Measurements from ENCODE around the gene LRMDA. TPM values are rescaled to one million over a fixed set of nuclear protein-coding genes. Genes with fewer than 3 reads are reported as not detected.

LRMDA gene
- total RNA-seq, 2 experiments from 2014 or later, result not detected

DNA sequence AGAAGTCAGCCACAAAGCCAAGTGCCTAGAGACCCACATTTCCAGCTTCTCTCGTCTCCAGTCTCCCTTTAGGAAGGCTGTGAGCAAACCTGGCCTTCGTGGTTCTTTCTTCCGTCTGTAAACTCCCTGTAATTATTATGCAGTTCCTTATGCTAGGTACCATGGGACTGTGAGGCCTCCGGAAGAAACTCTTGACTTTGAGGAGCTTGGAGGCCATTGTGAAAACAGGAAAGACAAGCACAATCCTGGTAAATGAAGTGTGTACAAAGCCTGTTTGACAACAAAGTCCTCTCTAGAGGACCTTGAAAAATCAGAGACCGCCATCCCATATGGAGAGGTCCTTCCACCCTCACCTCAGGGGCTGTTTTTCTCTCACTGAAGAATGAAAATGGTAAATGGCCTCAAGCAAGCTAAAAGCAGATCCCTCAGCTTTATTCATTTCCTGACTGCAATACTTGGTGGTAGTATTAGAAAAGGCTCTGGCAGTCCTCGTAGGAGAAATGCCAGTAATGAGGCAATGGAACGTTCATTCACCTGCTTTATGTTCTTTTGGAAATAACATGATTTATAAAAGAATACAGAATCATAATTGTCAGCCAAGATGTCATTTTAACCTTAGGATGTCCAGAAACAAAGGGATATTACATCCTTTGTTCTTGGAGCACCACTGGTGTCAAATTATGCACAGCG is 926.4 kb downstream of the LRMDA start:
- no peak for TF ChIP-seq EZH2phosphoT487 (IDR thresholded peaks at IDR 0.05; ENCODE audit: borderline replicate concordance, low read depth, low read length)
- TF ChIP-seq, protein P1, sequence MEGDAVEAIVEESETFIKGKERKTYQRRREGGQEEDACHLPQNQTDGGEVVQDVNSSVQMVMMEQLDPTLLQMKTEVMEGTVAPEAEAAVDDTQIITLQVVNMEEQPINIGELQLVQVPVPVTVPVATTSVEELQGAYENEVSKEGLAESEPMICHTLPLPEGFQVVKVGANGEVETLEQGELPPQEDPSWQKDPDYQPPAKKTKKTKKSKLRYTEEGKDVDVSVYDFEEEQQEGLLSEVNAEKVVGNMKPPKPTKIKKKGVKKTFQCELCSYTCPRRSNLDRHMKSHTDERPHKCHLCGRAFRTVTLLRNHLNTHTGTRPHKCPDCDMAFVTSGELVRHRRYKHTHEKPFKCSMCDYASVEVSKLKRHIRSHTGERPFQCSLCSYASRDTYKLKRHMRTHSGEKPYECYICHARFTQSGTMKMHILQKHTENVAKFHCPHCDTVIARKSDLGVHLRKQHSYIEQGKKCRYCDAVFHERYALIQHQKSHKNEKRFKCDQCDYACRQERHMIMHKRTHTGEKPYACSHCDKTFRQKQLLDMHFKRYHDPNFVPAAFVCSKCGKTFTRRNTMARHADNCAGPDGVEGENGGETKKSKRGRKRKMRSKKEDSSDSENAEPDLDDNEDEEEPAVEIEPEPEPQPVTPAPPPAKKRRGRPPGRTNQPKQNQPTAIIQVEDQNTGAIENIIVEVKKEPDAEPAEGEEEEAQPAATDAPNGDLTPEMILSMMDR (conservative IDR thresholded peaks at IDR 0.05; ENCODE audit: low read length), result no peak
- Histone ChIP-seq H3K4me2 (ENCODE audit: low read length) (no peak overlapping the region), H4K20me1 (ENCODE audit: insufficient read depth, low read length) (no peaks in the 10 kb centered on the region), H3K4me1 (ENCODE audit: insufficient read depth, low read length, poor library complexity, severe bottlenecking) (no peaks in the 10 kb centered on the region), H3K4me3 (ENCODE audit: low read depth, low read length, poor library complexity, severe bottlenecking) (no peak overlapping the region), H3K9me2 (ENCODE audit: insufficient read depth, low read length) (no peaks in the 10 kb centered on the region), H2AFZ (ENCODE audit: low read length) (no peak overlapping the region), H3K79me2 (ENCODE audit: insufficient read depth, low read depth, low read length) (no peaks in the 10 kb centered on the region), H3K27ac (ENCODE audit: low read depth, low read length, poor library complexity, severe bottlenecking) (no peak overlapping the region), H3K9me3 (ENCODE audit: low read length) (no peaks in the 10 kb centered on the region), H3K36me3 (ENCODE audit: insufficient read depth, low read length) (no peaks in the 10 kb centered on the region)
- intact Hi-C loops (cut with micrococcal nuclease; ENCODE audit: unreplicated experiment), result no loop called here
- no peak for DNase-seq (ENCODE audit: low spot score)
- POLR2A ChIA-PET, result no interaction called here
- no TSS peak for BruUV-seq (replicated peaks)
- CTCF ChIA-PET (ENCODE audit: unreplicated experiment), result no interaction called here

DNA sequence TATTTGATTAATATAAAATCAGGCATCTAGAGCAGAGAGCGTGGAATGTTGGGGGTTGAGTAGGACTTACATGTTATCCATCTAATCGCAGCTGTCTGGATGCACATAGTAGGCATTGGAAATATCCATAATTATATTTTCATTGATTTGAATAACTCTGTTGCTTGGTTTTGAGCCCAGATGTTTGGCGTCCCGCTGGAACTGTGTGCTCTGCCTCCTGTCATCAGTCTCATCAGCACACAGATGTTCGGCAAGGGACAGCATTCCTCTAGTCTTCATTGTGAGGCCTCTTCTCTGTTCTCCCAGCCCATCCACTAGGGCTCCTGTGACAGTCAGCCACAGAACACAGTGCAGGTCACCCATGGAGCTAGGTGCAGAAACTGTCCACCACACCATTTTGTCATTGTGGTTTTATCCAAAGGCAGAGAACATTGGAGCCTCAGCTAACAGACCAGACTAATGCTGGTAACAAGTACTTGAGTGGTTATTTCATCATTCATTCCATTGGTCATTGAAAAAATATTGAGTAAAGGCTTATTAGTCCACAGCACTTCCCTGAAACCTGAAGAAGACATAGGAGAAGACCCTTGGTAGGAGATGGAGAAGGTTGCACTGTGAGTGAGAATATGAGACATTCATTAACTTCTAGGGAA is 927.4 kb downstream of the LRMDA start:
- no peak overlapping the region for H3K27ac ChIP-seq (ENCODE audit: low read depth, low read length, poor library complexity, severe bottlenecking)
- H3K4me2 ChIP-seq (ENCODE audit: low read length), result no peak overlapping the region
- H3K9me3 ChIP-seq (ENCODE audit: low read length), result no peaks in the 10 kb centered on the region
- ChIA-PET POLR2A (no interaction called here), CTCF (ENCODE audit: unreplicated experiment) (no interaction called here)
- no peaks in the 10 kb centered on the region for H4K20me1 ChIP-seq (ENCODE audit: insufficient read depth, low read length)
- no peak overlapping the region for H3K4me3 ChIP-seq (ENCODE audit: low read depth, low read length, poor library complexity, severe bottlenecking)
- no peaks in the 10 kb centered on the region for H3K4me1 ChIP-seq (ENCODE audit: insufficient read depth, low read length, poor library complexity, severe bottlenecking)
- H3K36me3 ChIP-seq (ENCODE audit: insufficient read depth, low read length), result no peaks in the 10 kb centered on the region
- H3K9me2 ChIP-seq (ENCODE audit: insufficient read depth, low read length), result no peaks in the 10 kb centered on the region
- TF ChIP-seq, protein P1 (conservative IDR thresholded peaks at IDR 0.05; ENCODE audit: low read length), result no peak
- H2AFZ ChIP-seq (ENCODE audit: low read length), result no peak overlapping the region
- H3K79me2 ChIP-seq (ENCODE audit: insufficient read depth, low read depth, low read length), result no peaks in the 10 kb centered on the region
- DNase-seq (ENCODE audit: low spot score), result no peak
- BruUV-seq (replicated peaks), result no TSS peak
- intact Hi-C loops (cut with micrococcal nuclease; ENCODE audit: unreplicated experiment), result no loop called here

DNA sequence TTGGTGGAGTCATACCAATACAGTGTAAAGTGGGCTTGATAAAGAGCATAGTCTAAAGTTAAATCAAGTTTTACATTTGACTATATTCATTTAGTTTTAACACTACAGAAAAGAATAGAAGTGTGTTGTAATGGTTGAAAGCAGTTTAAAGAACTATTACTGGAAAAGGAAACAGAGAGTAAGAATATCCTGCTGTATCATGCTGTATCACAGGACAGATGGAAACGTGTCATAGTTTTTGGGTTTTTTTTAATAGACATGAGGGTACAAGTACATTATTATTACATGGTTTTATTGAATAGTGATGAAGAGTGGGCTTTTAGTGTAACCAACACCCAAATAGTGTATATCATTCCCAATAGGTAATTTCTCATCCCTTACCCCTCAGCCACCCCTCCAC is 944.3 kb downstream of the LRMDA start:
- POLR2A ChIA-PET, result no interaction called here
- CTCF ChIA-PET (ENCODE audit: unreplicated experiment), result no interaction called here
- no peaks in the 10 kb centered on the region for H3K36me3 ChIP-seq (ENCODE audit: insufficient read depth, low read length)

More for the DNA sequence above, 944.3 kb downstream of the LRMDA start:
- Histone ChIP-seq H3K79me2 (ENCODE audit: insufficient read depth, low read depth, low read length) (no peaks in the 10 kb centered on the region), H3K9me3 (ENCODE audit: low read length) (no peaks in the 10 kb centered on the region), H3K9me2 (ENCODE audit: insufficient read depth, low read length) (no peaks in the 10 kb centered on the region), H3K27ac (ENCODE audit: low read depth, low read length, poor library complexity, severe bottlenecking) (no peak overlapping the region), H3K4me1 (ENCODE audit: insufficient read depth, low read length, poor library complexity, severe bottlenecking) (no peaks in the 10 kb centered on the region), H2AFZ (ENCODE audit: low read length) (no peak overlapping the region), H3K4me3 (ENCODE audit: low read depth, low read length, poor library complexity, severe bottlenecking) (no peak overlapping the region), H3K4me2 (ENCODE audit: low read length) (no peak overlapping the region), H4K20me1 (ENCODE audit: insufficient read depth, low read length) (no peaks in the 10 kb centered on the region)
- intact Hi-C loops (cut with micrococcal nuclease; ENCODE audit: unreplicated experiment), result no loop called here
- no peak for DNase-seq (ENCODE audit: low spot score)
- TF ChIP-seq EZH2phosphoT487 (IDR thresholded peaks at IDR 0.05; ENCODE audit: borderline replicate concordance, low read depth, low read length), result no peak
- TF ChIP-seq, protein P1 (conservative IDR thresholded peaks at IDR 0.05; ENCODE audit: low read length), result no peak
- BruUV-seq (replicated peaks), result no TSS peak

Measured in OCI-LY7 (cell line).